Lower leg skin (tissue), 4 donors: ENCODE measurements around the gene SHLD2. TPM values are rescaled to one million over a fixed set of nuclear protein-coding genes. Genes with fewer than 3 reads are reported as not detected.
"Not testable (repeated sequence)": the region's sequence is repeated elsewhere in the genome, so short reads cannot be mapped to it uniquely, and the experiment has no call there.

Source experiments
- DNase-seq, 2 donors: peaks; one replicate each; pipeline ENCODE4 v3.0.0-alpha.2; 2019; ENCODE audit warnings: low spot score in 2 of 2
- H3K4me3 ChIP-seq: fragments of 200-600 bp; sonication (generic); 2 replicates; pipeline ENCODE4 v1.5.1; 2017; ENCODE audit warnings: mild to moderate bottlenecking, low read depth; ENCODE audit not compliant: poor library complexity, severe bottlenecking
- POLR2A ChIP-seq, 2 donors: fragments of 450-650 bp; IDR thresholded peaks; one replicate each; pipeline ENCODE4 v1.6.1; 2016 to 2017; ENCODE audit warnings: antibody characterized with exemption in 2 of 2, mild to moderate bottlenecking in 1 of 2, moderate library complexity in 1 of 2
- whole genome bisulfite sequencing, 2 donors: methylation state at CpG; one replicate each; pipeline ENCODE4 v1.1.5; 2018; 5-methylcytosine and 5-hydroxymethylcytosine counted together
- intact Hi-C: fragments of 100-400 bp; cut with DNase I; formaldehyde crosslinking; loops from one replicate; pipeline ENCODE4 v1.15.0; 2023; ENCODE audit warnings: low total_unique reads
- total RNA-seq, 4 donors: library from RNA; depleted of rRNA; stranded (reverse); fragments of >200 nt; gene quantifications; one replicate each; pipeline ENCODE4 v1.1.0, GENCODE V29; 2016
- TF ChIP-seq, protein P1 (sequence below), 3 donors: fragments of 450-650 bp; IDR thresholded peaks; one replicate each; pipeline ENCODE4 v1.5.1; 2016; ENCODE audit warnings: antibody characterized with exemption in 3 of 3, mild to moderate bottlenecking in 3 of 3, moderate library complexity in 2 of 3

Gene SHLD2
- total RNA-seq, 4 donors from 2014 or later, result 14.9 to 26.2 (median 21.6) TPM

DNA sequence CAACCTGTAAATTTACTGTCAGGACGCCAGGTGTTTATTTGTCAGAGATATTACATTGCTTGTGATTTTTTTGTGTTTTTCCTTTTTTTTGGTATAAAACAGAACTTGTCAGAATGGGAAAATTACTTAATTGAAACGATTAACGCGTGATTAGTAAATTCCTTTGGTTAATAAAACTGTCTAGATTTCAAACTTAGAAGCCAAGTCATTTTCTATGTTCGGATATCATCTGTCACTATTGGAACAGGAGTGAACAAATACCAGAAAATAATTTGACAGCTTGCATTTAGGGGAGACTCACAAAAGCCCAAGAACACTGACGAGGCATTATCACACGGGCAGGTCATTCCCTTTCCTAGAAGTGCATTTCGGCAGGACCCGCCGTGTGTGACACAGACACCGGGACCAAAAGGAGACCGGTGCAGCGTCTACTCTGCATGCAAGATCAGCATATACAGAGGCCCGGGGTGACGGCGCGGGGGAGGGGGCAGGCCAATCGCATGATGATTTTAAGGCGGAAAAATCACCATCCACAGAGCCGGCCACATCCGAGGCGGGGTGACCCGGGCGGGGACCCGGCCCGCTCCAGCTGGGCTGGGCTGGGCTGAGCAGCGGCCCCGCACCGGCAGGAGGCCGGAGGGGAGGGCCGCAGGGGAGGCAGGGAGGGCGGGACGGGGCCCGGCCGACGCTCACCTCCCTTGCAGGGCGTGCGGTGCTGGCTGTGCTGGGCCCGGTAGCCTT, 1.2 kb upstream of the SHLD2 start:
- intact Hi-C loops, result loop anchor here (5.0 kb wide), 1 partner anchor 122 kb away; no protein-coding TSS in a partner anchor
- peak overlapping the region; percentile 81 for H3K4me3 ChIP-seq
- 0% methylated on average over 23 to 26 of the region's 39 CpGs for WGBS, 2 donors
- TF ChIP-seq, protein P1, sequence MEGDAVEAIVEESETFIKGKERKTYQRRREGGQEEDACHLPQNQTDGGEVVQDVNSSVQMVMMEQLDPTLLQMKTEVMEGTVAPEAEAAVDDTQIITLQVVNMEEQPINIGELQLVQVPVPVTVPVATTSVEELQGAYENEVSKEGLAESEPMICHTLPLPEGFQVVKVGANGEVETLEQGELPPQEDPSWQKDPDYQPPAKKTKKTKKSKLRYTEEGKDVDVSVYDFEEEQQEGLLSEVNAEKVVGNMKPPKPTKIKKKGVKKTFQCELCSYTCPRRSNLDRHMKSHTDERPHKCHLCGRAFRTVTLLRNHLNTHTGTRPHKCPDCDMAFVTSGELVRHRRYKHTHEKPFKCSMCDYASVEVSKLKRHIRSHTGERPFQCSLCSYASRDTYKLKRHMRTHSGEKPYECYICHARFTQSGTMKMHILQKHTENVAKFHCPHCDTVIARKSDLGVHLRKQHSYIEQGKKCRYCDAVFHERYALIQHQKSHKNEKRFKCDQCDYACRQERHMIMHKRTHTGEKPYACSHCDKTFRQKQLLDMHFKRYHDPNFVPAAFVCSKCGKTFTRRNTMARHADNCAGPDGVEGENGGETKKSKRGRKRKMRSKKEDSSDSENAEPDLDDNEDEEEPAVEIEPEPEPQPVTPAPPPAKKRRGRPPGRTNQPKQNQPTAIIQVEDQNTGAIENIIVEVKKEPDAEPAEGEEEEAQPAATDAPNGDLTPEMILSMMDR (IDR thresholded peaks at IDR 0.05), result no peak
- TF ChIP-seq POLR2A (IDR thresholded peaks at IDR 0.05), result no peak
- DNase-seq, result peak; percentile 64 to 95

DNA sequence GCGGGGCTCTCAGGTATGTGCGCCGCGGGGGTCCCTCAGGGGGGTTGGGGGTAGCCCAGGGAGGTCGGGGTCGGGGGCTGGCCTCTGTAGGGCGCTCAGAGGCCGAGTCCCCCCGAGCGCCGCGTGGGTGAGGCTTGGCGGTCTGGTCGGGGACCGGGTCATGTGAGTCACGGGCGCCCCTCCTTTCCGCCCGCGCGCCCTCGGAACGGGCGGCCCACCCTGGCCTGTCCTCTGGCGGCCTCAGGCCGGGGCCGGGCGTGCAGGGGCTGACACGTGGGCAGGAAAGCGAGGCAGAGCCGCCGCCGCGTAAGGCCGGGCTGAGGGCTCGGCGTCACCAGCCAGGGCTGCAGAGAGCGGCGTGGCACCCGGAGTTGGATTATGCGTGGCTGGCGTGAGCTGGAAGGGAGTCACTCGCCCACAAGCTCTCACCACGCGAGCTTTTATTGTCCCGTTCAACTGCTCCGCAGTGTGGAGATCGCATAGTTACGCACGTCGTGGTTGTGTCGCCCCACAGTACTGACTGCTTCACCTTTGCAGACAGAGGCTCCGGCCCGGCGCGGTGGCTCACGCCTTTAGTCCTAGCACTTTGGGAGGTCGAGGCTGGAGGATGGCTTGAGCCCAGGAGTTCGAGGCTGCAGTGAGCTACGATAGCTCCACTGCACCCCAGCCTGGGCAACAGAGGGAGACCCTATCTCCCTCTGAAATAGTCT, 385 bp downstream of the SHLD2 start:
- intact Hi-C loops, result no loop called here
- peak; percentile 76 to 96 for DNase-seq
- TF ChIP-seq POLR2A (IDR thresholded peaks at IDR 0.05), result no peak
- TF ChIP-seq, protein P1 (IDR thresholded peaks at IDR 0.05), result peak in 1 of 3 donors; percentile 26
- peak overlapping the region; percentile 58 for H3K4me3 ChIP-seq
- 0 to 1% methylated on average over 17 to 37 of the region's 60 CpGs for WGBS, 2 donors

DNA sequence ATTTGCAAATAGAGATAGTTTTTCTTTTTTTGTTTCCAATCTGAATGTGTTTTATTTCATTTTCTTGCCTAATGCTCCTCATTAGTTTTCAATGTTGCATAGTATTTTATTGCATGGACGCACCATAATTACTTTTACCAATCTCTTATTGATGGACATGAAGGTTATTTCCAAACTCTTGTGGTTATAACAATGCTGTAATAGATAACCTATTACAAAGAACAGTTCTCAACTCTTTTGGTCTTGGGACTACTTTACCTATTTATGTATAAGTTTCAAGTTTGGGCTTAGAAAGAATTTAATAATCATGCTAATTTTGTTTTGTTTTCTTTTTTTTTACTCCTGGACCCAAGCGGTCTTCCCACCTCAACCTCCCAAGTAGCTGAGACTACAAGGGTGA, 7.0 kb downstream of the SHLD2 start:
- TF ChIP-seq, protein P1 (IDR thresholded peaks at IDR 0.05), result no peak
- no peak for TF ChIP-seq POLR2A (IDR thresholded peaks at IDR 0.05)
- DNase-seq, result no peak
- intact Hi-C loops, result no loop called here
- 96% methylated on average over 2 of the region's 2 CpGs for WGBS, 2 donors
- no peak overlapping the region for H3K4me3 ChIP-seq

DNA sequence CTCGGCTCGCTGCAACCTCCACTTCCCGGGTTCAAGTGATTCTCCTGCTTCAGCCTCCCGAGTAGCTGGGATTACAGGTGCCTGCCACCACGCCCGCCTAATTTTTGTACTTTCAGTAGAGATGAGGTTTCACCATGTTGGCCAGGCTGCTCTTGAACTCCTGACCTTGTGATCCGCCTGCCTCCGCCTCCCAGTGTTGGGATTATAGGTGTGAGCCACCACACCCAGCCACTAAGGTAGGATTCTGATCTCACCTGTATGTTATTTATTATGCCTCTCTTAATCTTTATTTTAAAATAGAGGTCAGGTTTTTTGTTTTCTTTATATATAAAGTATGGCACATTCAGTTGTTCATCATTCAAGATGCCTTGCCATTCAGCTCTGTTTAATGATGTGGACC, 9.7 kb downstream of the SHLD2 start:
- intact Hi-C loops, H3K4me3 ChIP-seq, DNase-seq: not testable (repeated sequence)
- 89 to 90% methylated on average over 8 of the region's 8 CpGs for WGBS, 2 donors

DNA sequence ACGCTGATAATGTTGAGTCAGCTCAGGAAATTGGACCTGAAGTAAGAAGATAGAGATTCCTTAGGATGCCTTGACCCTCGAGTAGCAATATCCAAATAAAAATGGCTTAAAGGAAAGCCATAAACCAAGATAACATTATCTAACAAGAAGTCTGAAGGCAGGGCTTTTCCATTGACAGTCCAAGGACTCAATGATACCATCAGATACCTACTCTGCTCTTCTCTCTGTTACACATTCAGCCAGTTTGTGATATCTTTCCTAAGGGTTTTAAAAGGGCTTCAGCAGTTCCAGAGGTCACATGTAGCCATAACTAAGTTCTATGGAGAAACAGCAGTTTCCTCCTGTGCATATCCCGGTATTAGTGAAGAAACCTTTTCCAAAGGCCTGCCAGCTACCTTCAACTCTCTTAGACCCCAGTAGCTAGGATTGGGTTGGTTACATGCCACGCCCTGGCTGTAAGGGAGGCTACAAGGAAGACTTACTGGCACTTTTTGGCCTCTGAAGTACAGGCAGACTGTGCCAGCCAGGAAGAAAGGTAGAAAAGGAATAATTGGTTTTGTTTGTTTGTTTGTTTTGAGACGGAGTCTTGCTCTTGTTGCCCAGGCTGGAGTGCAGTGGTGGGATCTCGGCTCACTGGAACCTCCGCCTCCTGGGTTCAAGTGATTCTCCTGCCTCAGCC, 10.6 kb downstream of the SHLD2 start:
- 92% methylated on average over 7 of the region's 7 CpGs for WGBS, 2 donors
- intact Hi-C loops, result no loop called here
- DNase-seq, result no peak
- no peak for TF ChIP-seq POLR2A (IDR thresholded peaks at IDR 0.05)
- TF ChIP-seq, protein P1 (IDR thresholded peaks at IDR 0.05), result no peak
- no peak overlapping the region for H3K4me3 ChIP-seq

DNA sequence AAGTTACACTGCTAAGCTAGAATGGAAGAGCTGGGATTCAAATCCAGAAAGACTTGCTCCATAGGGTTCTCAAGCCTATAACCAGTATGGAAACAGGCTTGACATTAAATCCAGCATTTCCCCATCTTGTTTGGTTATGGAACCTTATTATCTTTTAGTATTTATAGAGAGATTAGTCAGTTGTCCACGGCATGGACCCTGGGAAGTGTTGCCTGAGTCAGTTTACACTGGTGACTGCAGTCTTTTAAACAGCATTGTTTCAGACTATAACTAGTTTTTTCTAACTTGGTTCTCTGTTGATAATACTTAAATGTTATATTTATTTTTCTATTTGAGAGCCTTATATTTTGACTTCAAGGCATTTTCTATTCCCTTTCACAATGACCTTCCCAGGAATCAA, 23.1 kb downstream of the SHLD2 start:
- WGBS, 2 donors, result 88% methylated on average over 1 of the region's 1 CpG; no CpG with 5 or more reads in 1 of the 2 donors
- intact Hi-C loops, result not testable (repeated sequence)

DNA sequence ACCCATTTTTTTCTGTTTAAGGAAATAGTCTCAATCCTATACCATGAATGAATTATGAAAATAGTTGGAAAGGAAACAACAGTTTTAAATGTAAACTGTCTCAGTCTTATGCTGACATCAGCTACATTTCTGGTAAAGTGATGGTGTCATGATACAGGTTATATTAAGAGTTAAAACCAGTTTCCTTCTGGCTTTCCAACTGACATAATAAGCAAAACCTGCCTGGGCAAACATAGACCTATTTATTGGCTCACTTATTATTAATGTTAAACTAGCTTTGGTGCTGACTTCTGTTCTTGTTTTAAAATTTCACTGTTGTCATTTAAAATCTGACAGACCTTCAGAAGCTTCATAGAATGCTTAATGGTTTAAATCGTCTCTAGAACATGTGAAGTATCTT, 24.0 kb downstream of the SHLD2 start:
- H3K4me3 ChIP-seq, intact Hi-C loops, DNase-seq: not testable (repeated sequence)
- WGBS, 2 donors, result 19 to 36% methylated on average over 1 of the region's 1 CpG

More for the DNA sequence above, 23.1 kb downstream of the SHLD2 start:
- not testable (repeated sequence) for DNase-seq, H3K4me3 ChIP-seq

DNA sequence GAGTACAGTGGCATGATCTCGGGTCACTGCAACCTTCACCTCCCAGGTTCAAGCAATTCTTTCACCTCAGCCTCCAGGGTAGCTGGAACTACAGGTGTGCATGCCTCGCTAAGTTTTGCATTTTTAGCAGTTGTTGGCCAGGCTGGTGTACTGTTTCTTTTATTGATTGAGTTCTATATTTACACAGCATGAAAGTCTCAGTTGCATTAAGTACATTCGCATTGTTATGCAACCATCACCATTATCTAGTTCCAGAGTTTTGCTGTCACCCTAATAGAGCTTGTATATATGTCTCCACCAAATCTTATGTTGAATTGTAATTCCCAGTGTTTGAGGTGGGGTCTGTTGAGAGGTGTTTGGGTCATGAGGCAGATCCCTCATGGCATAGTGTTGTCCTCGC, 28.3 kb downstream of the SHLD2 start:
- intact Hi-C loops, DNase-seq, H3K4me3 ChIP-seq: not testable (repeated sequence)
- 75 to 88% methylated on average over 2 to 3 of the region's 4 CpGs for WGBS, 2 donors

DNA sequence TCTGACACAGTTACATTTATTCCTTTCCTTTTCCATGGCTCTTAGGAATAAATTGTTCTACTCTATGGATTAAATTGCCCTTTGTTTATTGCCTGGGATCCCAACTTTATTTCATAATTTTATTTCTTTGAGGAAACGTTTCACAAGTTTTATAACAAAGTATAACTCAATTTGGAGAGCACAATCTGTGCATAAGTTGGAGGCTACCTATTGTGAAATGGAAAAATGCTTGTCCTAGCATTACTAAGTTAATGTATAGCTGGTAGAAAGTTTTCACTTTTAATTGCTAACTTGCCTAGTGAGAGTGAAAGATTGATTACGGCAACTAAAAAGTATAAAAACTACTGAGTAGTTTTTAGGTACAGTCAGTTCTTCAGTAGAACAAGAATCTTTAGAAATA, 32.0 kb downstream of the SHLD2 start:
- H3K4me3 ChIP-seq, intact Hi-C loops, DNase-seq: not testable (repeated sequence)
- WGBS, 2 donors, result 60 to 65% methylated on average over 2 of the region's 2 CpGs

DNA sequence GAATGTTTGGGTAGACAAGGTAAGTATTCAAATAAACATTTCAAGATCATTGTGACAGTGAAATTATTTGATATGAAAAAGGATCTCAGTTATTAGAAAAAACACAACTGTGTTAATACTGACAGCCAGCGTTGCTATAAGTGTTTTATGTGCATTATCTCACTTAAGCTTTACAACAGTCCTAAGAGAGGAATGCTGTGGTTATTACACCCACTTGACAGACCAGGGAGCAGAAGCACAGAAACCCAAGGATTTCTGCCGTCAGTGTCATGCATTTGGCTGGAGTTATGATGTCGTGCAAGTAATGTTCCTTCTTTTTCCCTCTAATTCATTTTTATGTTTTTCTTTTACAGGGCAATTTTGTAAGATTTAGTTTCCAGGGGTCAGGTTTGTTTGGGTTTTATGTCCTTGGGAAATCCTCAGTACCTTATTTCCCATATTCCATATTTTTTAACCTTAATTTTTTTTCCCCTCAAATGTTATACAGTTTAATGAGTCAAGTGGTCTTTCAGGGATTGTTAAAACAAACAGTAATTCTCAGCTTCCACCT, 32.7 kb downstream of the SHLD2 start:
- H3K4me3 ChIP-seq, intact Hi-C loops, DNase-seq: not testable (repeated sequence)
- 68 to 91% methylated on average over 3 of the region's 3 CpGs for WGBS, 2 donors
